ENCODE results near the gene ATP5PB.
A peak's percentile ranks its signal among the peaks of the same experiment; 100 is the strongest.

The ATP5PB gene

GRCh38 chr1:111507411-111508201, 58.3 kb downstream of the ATP5PB start:
- peak; percentile 86 for DNase-seq (ENCODE audit: low read depth)

DNA sequence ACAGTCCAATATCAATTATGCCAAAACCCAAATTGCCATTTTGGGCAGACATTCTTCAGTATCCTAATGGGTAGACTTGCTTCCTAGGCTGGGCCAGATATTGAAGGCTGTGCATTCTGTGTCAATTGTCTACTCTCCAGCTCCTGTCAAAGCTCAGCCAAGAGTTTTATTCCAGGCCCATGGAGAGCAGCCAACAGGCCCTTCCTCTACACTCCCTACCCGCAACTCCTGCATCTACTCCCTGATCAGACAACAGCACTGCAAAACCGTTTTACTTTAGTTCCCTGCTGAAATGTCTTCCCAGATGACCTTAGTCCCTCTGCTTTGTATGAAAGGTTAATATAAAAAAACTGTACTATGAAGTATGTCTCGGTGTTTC, 60.7 kb downstream of the ATP5PB start:
- DNase-seq (ENCODE audit: low read depth): no peak

DNA sequence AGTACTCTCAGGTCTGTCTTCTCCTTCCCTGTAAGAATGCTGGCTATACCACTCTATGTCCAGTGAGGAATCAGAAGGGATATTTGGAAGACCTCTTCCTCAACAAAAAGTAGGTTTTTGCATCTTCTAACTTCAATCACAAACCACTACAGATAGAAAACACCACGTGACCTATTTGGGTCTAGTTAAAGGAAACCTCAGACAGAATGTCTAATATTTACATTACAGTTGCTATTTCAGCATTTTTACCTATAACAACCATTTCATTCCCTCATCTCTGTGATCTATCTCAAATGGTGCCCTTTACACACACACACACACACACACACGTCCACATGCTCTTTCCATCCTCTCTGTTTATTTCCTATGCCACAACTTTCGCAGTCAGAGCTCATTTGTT, 62.1 kb downstream of the ATP5PB start:
- no peak for DNase-seq (ENCODE audit: low read depth)

Measured in ELR (cell line).